SK-N-SH treated with all-trans-retinoic acid at 6 μM for 48 hours (cell line): ENCODE results near the gene GRPEL2.

ENCODE experiments used
- ARNTL ChIP-seq: fragments of 450-650 bp; formaldehyde crosslinking; IDR thresholded peaks from 2 replicates; pipeline ENCODE4 v1.5.0; 2020; ENCODE audit warnings: low read depth, mild to moderate bottlenecking, moderate library complexity, borderline replicate concordance
- BACH2 ChIP-seq: fragments of 250-450 bp; sonication (Bioruptor Pico); IDR thresholded peaks from 2 replicates; pipeline ENCODE4 v1.9.0; 2021; ENCODE audit warnings: mild to moderate bottlenecking, borderline replicate concordance
- CSDC2 ChIP-seq: fragments of 250-450 bp; sonication (Bioruptor Pico); IDR thresholded peaks from 2 replicates; pipeline ENCODE4 v1.5.0; 2020; ENCODE audit warnings: mild to moderate bottlenecking, moderate library complexity
- PATZ1 ChIP-seq: fragments of 250-450 bp; sonication (Bioruptor Pico); IDR thresholded peaks from 2 replicates; pipeline ENCODE4 v1.8.0; 2020; ENCODE audit warnings: mild to moderate bottlenecking, moderate library complexity, borderline replicate concordance
- RARB ChIP-seq: fragments of 250-450 bp; sonication (Bioruptor Pico); IDR thresholded peaks from 2 replicates; pipeline ENCODE4 v1.8.0; 2021; ENCODE audit warnings: mild to moderate bottlenecking, moderate library complexity
- SNAI2 ChIP-seq: fragments of 250-450 bp; sonication (Bioruptor Pico); IDR thresholded peaks from 2 replicates; pipeline ENCODE4 v1.5.0; 2020; ENCODE audit warnings: mild to moderate bottlenecking, moderate library complexity
- TOX ChIP-seq: fragments of 250-450 bp; sonication (Bioruptor Pico); IDR thresholded peaks from 2 replicates; pipeline ENCODE4 v1.8.0; 2021; ENCODE audit warnings: mild to moderate bottlenecking, moderate library complexity, borderline replicate concordance
- TSHZ2 ChIP-seq: fragments of 250-450 bp; sonication (Bioruptor Pico); IDR thresholded peaks from 2 replicates; pipeline ENCODE4 v1.5.0; 2020; ENCODE audit warnings: mild to moderate bottlenecking, moderate library complexity
- ZFP3 ChIP-seq: fragments of 250-450 bp; sonication (Bioruptor Pico); IDR thresholded peaks from 2 replicates; pipeline ENCODE4 v1.5.0; 2020; ENCODE audit warnings: mild to moderate bottlenecking, moderate library complexity
- ZFP30 ChIP-seq: fragments of 450-650 bp; formaldehyde crosslinking; IDR thresholded peaks from 2 replicates; pipeline ENCODE4 v1.5.0; 2022; ENCODE audit warnings: mild to moderate bottlenecking, moderate library complexity
- ZNF565 ChIP-seq: fragments of 450-650 bp; formaldehyde crosslinking; conservative IDR thresholded peaks from 2 replicates; pipeline ENCODE4 v1.5.0; 2020; ENCODE audit warnings: low read depth, mild to moderate bottlenecking, moderate library complexity
- ZNF70 ChIP-seq: fragments of 450-650 bp; formaldehyde crosslinking; IDR thresholded peaks from 2 replicates; pipeline ENCODE4 v1.5.0; 2020; ENCODE audit warnings: mild to moderate bottlenecking, moderate library complexity
- ZNF8 ChIP-seq: fragments of 450-650 bp; formaldehyde crosslinking; IDR thresholded peaks from 2 replicates; pipeline ENCODE4 v1.5.0; 2020; ENCODE audit warnings: mild to moderate bottlenecking, moderate library complexity

GRCh38 chr5:149358294-149358651 lies 13.0 kb downstream of the GRPEL2 start:
- no peak for TF ChIP-seq ZNF8 (CRISPR knock-in tag)
- TF ChIP-seq CSDC2 (CRISPR knock-in tag), result no peak
- no peak for TF ChIP-seq PATZ1
- no peak for TF ChIP-seq ARNTL (CRISPR knock-in tag)
- no peak for TF ChIP-seq ZFP3 (CRISPR knock-in tag)
- no peak for TF ChIP-seq TOX (CRISPR knock-in tag)
- no peak for TF ChIP-seq RARB (CRISPR knock-in tag)
- TF ChIP-seq ZFP30, result no peak
- no peak for TF ChIP-seq ZNF70 (CRISPR knock-in tag)
- TF ChIP-seq BACH2, result no peak
- TF ChIP-seq TSHZ2 (CRISPR knock-in tag), result no peak
- no peak for TF ChIP-seq SNAI2 (CRISPR knock-in tag)
- no peak for TF ChIP-seq ZNF565
